Mucosa of descending colon (tissue), 3 donors: Measurements from ENCODE around the gene UBE2Q2. TPM values are rescaled to one million over a fixed set of nuclear protein-coding genes. Genes with fewer than 3 reads are reported as not detected.
"Not testable (repeated sequence)": the region's sequence is repeated elsewhere in the genome, so short reads cannot be mapped to it uniquely, and the experiment has no call there.

Source experiments
- ATAC-seq: fragments of 200-7000 bp; cut with Tn5 transposase; one replicate; pipeline ENCODE4 v1.9.1; 2020; ENCODE audit warnings: mild to moderate bottlenecking, moderate library complexity
- DNase-seq, 3 donors: peaks; one replicate each; pipeline ENCODE4 v3.0.0-alpha.2; 2020
- H3K36me3 ChIP-seq: fragments of 200-600 bp; one replicate; pipeline ENCODE4 v1.8.0; 2021; ENCODE audit warnings: low read depth, mild to moderate bottlenecking
- H3K4me1 ChIP-seq: fragments of 200-600 bp; one replicate; pipeline ENCODE4 v1.8.0; 2021; ENCODE audit warnings: low read depth, mild to moderate bottlenecking
- H3K4me3 ChIP-seq: fragments of 200-600 bp; one replicate; pipeline ENCODE4 v1.8.0; 2021; ENCODE audit warnings: mild to moderate bottlenecking
- H3K9me3 ChIP-seq: fragments of 200-600 bp; one replicate; pipeline ENCODE4 v1.8.0; 2021; ENCODE audit warnings: mild to moderate bottlenecking
- intact Hi-C, 2 donors: fragments of 100-400 bp; cut with DNase I in 1 of 2; cut with micrococcal nuclease in 1 of 2; formaldehyde crosslinking; loops; one replicate each; pipeline versions ENCODE4 v1.11.0 to v1.11.1; 2022; cut with DNase I, micrococcal nuclease
- total RNA-seq, 3 donors: library from RNA; stranded (reverse); fragmentation: NEBNext Ultra II Directional in 2 of 3; extraction: Animal tissue kit (Norgen Biotek cat#: 25700) in 2 of 3; gene quantifications; one replicate each; pipeline versions ENCODE4 v1.2.1 to v1.2.4, GENCODE V29; 2021 to 2023
- TF ChIP-seq, protein P1 (sequence below): fragments of 200-600 bp; IDR thresholded peaks from one replicate; pipeline ENCODE4 v1.8.0; 2022; ENCODE audit warnings: antibody characterized with exemption, mild to moderate bottlenecking
- donor health status: DM: no; HTN: no; CAD: no; lungs with moderate emphysema.
- donor health status: DM: no; HTN: no; CAD: no.
- donor health status: DM: no; HTN: yes; CAD: no.

Gene UBE2Q2
- total RNA-seq, 3 donors from 2014 or later: 18.2 to 50.3 (median 18.4) TPM

DNA sequence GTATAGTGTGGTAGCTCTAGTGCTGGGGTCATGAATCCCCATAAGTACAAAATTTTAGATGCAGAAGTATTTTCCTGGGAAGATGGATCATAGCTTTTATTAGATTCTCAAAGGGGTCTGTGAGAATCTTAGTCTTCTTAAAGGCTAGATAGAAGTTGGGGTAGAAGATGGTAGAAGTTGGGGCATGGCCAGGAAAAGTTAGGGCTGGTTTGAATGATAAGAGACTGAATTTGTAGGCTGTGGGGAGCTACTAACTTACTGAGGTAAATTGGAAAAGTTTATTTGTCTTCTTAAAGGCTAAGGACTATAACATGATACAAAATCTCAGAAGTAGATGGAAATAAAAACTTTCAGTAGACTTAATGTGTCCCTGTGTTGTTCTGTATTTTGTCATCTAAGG lies 1.6 kb upstream of the UBE2Q2 start:
- DNase-seq (no peak), ATAC-seq (no peak)
- Histone ChIP-seq H3K4me1 (peaks cover 10% of the 10 kb centered on the region), H3K36me3 (no peaks in the 10 kb centered on the region), H3K9me3 (no peaks in the 10 kb centered on the region), H3K4me3 (no peak overlapping the region)
- TF ChIP-seq, protein P1, sequence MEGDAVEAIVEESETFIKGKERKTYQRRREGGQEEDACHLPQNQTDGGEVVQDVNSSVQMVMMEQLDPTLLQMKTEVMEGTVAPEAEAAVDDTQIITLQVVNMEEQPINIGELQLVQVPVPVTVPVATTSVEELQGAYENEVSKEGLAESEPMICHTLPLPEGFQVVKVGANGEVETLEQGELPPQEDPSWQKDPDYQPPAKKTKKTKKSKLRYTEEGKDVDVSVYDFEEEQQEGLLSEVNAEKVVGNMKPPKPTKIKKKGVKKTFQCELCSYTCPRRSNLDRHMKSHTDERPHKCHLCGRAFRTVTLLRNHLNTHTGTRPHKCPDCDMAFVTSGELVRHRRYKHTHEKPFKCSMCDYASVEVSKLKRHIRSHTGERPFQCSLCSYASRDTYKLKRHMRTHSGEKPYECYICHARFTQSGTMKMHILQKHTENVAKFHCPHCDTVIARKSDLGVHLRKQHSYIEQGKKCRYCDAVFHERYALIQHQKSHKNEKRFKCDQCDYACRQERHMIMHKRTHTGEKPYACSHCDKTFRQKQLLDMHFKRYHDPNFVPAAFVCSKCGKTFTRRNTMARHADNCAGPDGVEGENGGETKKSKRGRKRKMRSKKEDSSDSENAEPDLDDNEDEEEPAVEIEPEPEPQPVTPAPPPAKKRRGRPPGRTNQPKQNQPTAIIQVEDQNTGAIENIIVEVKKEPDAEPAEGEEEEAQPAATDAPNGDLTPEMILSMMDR: no peak
- intact Hi-C loops: no loop called here

DNA sequence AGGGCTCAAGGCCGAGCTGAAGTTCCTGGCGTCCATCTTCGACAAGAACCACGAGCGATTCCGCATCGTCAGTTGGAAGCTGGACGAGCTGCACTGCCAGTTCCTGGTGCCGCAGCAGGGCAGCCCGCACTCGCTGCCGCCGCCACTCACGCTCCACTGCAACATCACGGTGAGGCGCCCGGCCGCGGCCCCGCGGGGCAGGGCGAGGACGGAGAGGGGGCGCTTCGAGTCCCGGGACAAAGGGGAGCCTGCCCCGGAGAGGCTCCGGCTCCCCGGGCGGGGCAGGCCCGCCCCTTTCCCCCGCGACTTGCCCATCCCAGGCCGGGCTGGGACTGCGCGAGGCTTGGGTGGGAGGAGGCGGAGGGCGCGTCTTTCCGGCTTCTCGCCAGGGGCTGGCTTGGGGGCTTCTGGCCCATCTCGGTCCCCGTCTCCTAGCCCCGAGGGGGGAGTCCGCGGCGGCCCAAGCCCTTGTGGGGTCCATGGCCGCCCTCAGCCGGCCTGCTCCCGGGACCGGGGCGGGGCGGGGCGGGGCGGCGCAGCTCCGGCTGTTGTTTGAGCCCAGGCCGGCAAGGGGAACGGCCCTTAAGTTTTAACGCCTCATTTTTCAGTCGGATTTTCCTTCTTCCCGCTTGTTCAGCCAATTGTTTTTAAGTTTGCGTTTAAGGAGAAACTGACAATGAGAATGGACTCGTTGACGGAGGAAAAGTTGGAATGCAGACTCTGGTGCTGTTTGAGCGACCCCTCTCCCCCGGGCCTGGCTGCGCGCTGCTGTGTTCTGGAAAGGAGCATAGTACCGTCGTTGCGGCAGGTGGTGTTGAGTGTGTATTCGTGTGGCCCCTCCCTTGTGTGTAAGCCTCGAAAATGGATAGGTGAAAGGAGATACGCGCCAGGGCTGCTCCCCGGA lies 683 bp downstream of the UBE2Q2 start:
- peaks cover 16% of the 10 kb centered on the region for H3K4me1 ChIP-seq
- intact Hi-C loops: no loop called here
- ATAC-seq (peak; percentile 83), DNase-seq (peak; percentile 77 to 84 (median 80))
- no peaks in the 10 kb centered on the region for H3K36me3 ChIP-seq
- TF ChIP-seq, protein P1: no peak
- H3K4me3 ChIP-seq: peak overlapping the region; percentile 84
- no peaks in the 10 kb centered on the region for H3K9me3 ChIP-seq

DNA sequence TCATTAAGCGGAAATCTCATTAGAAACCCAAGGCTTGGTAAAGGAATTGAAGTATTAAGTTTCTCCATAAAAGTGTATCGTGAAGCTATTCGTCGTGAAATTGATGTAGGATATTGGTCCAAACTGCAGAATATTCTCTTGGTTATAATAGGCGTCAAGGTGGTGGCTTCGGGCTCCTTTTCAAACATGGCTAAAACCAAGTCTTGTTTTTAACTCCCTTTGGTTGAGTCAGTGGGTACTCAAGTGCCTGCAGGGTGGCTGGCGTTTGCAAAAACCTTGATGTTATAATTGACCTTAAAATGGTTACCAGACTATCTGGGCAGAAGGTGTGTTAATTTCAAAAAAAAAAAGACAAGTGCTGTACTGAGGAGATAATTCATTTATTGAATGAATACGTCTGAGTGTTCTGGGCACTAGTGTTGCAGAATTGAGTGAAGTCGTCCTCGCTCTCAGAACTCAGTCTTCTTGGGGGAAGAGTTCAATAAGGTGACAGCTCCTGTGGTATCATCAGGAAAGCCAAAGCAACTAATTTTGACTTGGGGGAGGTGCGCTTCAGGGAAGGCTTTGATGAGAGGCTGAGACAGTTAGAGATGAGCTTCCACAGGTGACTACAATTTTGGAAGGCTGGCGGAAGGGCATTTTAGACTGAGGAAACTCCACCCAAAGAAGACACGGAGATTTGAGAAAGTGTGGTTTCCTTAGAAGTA lies 1.5 kb downstream of the UBE2Q2 start:
- H3K4me1 ChIP-seq: peaks cover 22% of the 10 kb centered on the region
- ATAC-seq: no peak

DNA sequence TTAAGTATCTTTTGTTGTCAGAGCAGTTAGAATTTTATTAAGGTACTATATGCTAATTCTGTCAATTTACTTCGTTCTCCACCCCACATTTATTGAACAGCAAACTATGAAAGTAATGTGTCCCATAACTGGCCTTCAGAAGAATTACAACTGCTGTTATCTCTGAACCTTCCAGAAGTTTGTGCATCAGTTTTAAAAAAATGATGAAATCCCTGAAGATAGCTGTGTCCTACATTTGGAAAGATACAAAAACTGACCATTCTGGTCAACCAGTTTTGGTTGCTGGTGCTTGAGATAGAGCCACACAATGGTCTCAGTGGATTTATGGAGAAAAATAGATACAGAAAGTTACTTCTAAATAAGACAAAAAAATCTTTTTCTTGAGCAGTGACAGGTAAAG lies 5.9 kb downstream of the UBE2Q2 start:
- no peak for DNase-seq
- intact Hi-C loops: no loop called here
- Histone ChIP-seq H3K4me3 (no peak overlapping the region), H3K9me3 (no peaks in the 10 kb centered on the region), H3K36me3 (no peaks in the 10 kb centered on the region), H3K4me1 (peaks cover 22% of the 10 kb centered on the region)
- TF ChIP-seq, protein P1: no peak
- ATAC-seq: no peak

More for the DNA sequence above, 1.5 kb downstream of the UBE2Q2 start:
- Histone ChIP-seq H3K4me3 (no peak overlapping the region), H3K9me3 (no peaks in the 10 kb centered on the region), H3K36me3 (no peaks in the 10 kb centered on the region)
- TF ChIP-seq, protein P1: no peak
- intact Hi-C loops: no loop called here
- DNase-seq: peak in 1 of 3 donors; percentile 12

DNA sequence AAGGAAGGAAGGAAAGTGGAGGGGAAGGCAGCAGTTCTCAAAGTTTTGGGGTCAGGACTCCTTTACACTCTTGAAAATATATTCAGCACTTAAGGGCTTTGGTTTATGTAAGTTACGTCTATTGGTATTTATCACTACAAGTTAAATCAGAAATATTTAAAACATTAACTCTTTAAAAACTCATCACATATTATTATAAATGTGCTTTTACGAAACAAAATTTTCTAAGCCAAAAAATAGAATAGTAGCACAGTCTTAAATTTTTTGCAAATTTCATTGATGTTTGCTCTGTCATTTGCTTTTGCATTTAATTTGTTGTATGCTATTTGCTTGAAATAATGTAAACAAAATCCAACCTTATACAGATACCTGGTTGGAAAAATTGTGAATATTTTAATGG lies 7.5 kb downstream of the UBE2Q2 start:
- Histone ChIP-seq H3K36me3 (no peaks in the 10 kb centered on the region), H3K4me3 (no peak overlapping the region), H3K4me1 (peaks cover 11% of the 10 kb centered on the region), H3K9me3 (no peaks in the 10 kb centered on the region)
- TF ChIP-seq, protein P1: no peak
- ATAC-seq (no peak), DNase-seq (no peak)
- intact Hi-C loops: no loop called here

DNA sequence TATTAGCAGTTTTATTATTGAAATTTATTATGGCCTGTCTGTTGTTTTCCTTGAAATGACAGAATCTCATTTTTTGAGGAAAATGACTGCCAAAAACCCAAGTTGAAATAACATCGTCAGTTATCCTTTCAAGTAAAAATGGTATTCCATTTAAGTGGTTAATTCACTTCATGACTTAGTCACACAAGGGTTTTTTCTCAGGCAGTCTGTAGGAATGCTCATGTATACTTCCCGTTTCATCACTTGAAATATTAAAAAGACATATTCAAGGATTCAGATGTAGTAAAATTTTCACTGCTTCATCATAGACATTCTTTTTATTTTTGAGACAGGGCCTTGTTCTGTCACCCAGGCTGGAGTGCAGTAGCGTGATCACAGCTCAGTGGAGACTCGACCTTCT lies 8.3 kb downstream of the UBE2Q2 start:
- H3K9me3 ChIP-seq, DNase-seq, ATAC-seq, H3K36me3 ChIP-seq, H3K4me3 ChIP-seq, intact Hi-C loops: not testable (repeated sequence)
- peaks cover 11% of the 10 kb centered on the region for H3K4me1 ChIP-seq
